SK-N-SH (cell line): ENCODE results near the gene DCAF6. TPM values are rescaled to one million over a fixed set of nuclear protein-coding genes. Genes with fewer than 3 reads are reported as not detected.

Experiments used
- CTCF ChIA-PET: fragments of 300-600, 350-600 bp; formaldehyde crosslinking; extraction: SDS; loops from one replicate; lab custom pipeline; 2021; lab: Yijun Ruan, JAX
- POLR2A ChIA-PET: fragments of 350-600 bp; sonication (Branson Sonifier 250); formaldehyde crosslinking; extraction: SDS; loops from one replicate; lab custom pipeline; 2020; ENCODE audit warnings: antibody characterized with exemption, inconsistent platforms; lab: Yijun Ruan, JAX
- DNase-seq: peaks from one replicate; pipeline ENCODE4 v3.0.0; 2012
- H2AFZ ChIP-seq: fragments of 200-600 bp; sonication (generic); 2 replicates; pipeline ENCODE4 v1.8.1; 2016; ENCODE audit warnings: antibody characterized with exemption, mild to moderate bottlenecking, low read depth
- H3F3A ChIP-seq: fragments of 200-600 bp; sonication (generic); replicated peaks from 2 replicates; pipeline ENCODE3; 2016; ENCODE audit warnings: antibody characterized with exemption, mild to moderate bottlenecking; ENCODE audit not compliant: insufficient read depth
- H3K27ac ChIP-seq, 2 experiments: fragments of 200-500 bp in 1 of 2; fragments of 200-600 bp in 1 of 2; sonication (Bioruptor generic) in 1 of 2; sonication (generic), shearing (Covaris generic) in 1 of 2; 2 replicates each; pipeline versions ENCODE4 v1.5.1 to v1.6.1; 2014 to 2016; ENCODE audit warnings: low read depth in 2 of 2, inconsistent platforms in 1 of 2, low read length in 1 of 2, mild to moderate bottlenecking in 1 of 2, mixed read lengths in 1 of 2
- H3K27me3 ChIP-seq: fragments of 200-600 bp; sonication (generic), shearing (Covaris generic); 2 replicates; pipeline ENCODE4 v1.6.1; 2016; ENCODE audit warnings: mixed run types; ENCODE audit not compliant: insufficient read depth
- H3K36me3 ChIP-seq, 2 experiments: fragments of 200-500 bp in 1 of 2; fragments of 200-600 bp in 1 of 2; sonication (Bioruptor generic) in 1 of 2; sonication (generic) in 1 of 2; replicated peaks in 1 of 2; 2 replicates each; pipeline versions ENCODE3 to v1.5.1; 2014 to 2016; ENCODE audit warnings: low read length in 1 of 2, mild to moderate bottlenecking in 1 of 2; ENCODE audit not compliant: insufficient read depth in 2 of 2, control insufficient read depth in 1 of 2
- H3K4me1 ChIP-seq, 2 experiments: fragments of 200-500 bp in 1 of 2; fragments of 200-600 bp in 1 of 2; sonication (Bioruptor generic) in 1 of 2; sonication (generic), shearing (Covaris generic) in 1 of 2; 2 replicates each; pipeline versions ENCODE4 v1.5.1 to v1.6.1; 2014 to 2016; ENCODE audit warnings: low read depth in 1 of 2, low read length in 1 of 2, mixed run types in 1 of 2; ENCODE audit not compliant: insufficient read depth in 2 of 2, control insufficient read depth in 1 of 2
- H3K4me2 ChIP-seq: fragments of 200-600 bp; sonication (generic), shearing (Covaris generic); 2 replicates; pipeline ENCODE4 v1.6.1; 2017; ENCODE audit warnings: mixed run types
- H3K4me3 ChIP-seq, 2 experiments: fragments of 200-500 bp in 1 of 2; fragments of 200-600 bp in 1 of 2; sonication (Bioruptor generic) in 1 of 2; sonication (generic), shearing (Covaris generic) in 1 of 2; 2 replicates each; pipeline versions ENCODE4 v1.5.1 to v1.8.1; 2014 to 2016; ENCODE audit warnings: low read depth in 2 of 2, inconsistent platforms in 1 of 2, low read length in 1 of 2, mild to moderate bottlenecking in 1 of 2, mixed read lengths in 1 of 2, moderate library complexity in 1 of 2
- H3K79me2 ChIP-seq: fragments of 200-600 bp; sonication (generic); 2 replicates; pipeline ENCODE4 v1.8.1; 2017; ENCODE audit warnings: mild to moderate bottlenecking; ENCODE audit not compliant: insufficient read depth
- H3K9ac ChIP-seq: fragments of 200-600 bp; sonication (generic); 2 replicates; pipeline ENCODE4 v1.6.1; 2017; ENCODE audit warnings: mixed run types
- H3K9me2 ChIP-seq: fragments of 200-600 bp; sonication (generic); 2 replicates; pipeline ENCODE4 v1.6.1; 2017; ENCODE audit warnings: mixed run types
- H3K9me3 ChIP-seq: fragments of 200-600 bp; sonication (generic); 2 replicates; pipeline ENCODE4 v1.6.1; 2017; ENCODE audit warnings: mixed run types, mild to moderate bottlenecking, moderate library complexity
- H4K20me1 ChIP-seq: fragments of 200-600 bp; sonication (generic); 2 replicates; pipeline ENCODE4 v1.6.1; 2017; ENCODE audit warnings: mild to moderate bottlenecking, mixed run types; ENCODE audit not compliant: insufficient read depth
- ELF1 ChIP-seq: IDR thresholded peaks from 2 replicates; pipeline ENCODE4 v1.4.0; 2012
- EZH2phosphoT487 ChIP-seq: fragments of 200-600 bp; sonication (generic); IDR thresholded peaks from 2 replicates; pipeline ENCODE4 v1.6.1; 2017; ENCODE audit warnings: low read depth, mixed run types, mild to moderate bottlenecking, antibody characterized with exemption, moderate library complexity, borderline replicate concordance
- FOXM1 ChIP-seq: IDR thresholded peaks from 2 replicates; pipeline ENCODE4 v1.4.0; 2012; ENCODE audit warnings: low read depth, mild to moderate bottlenecking
- IRF3 ChIP-seq: fragments of 150-350 bp; IDR thresholded peaks from 2 replicates; pipeline ENCODE4 v1.6.1; 2016; ENCODE audit warnings: mild to moderate bottlenecking, low read depth, low read length
- JUND ChIP-seq: IDR thresholded peaks from 2 replicates; pipeline ENCODE4 v1.4.0; 2012
- MAX ChIP-seq: IDR thresholded peaks from 2 replicates; pipeline ENCODE4 v1.4.0; 2012; ENCODE audit warnings: low read depth
- MEF2A ChIP-seq: IDR thresholded peaks from 2 replicates; pipeline ENCODE4 v1.4.0; 2012; ENCODE audit warnings: low read depth, borderline replicate concordance
- NFIC ChIP-seq: IDR thresholded peaks from 2 replicates; pipeline ENCODE4 v1.4.0; 2012; ENCODE audit warnings: borderline replicate concordance
- NRF1 ChIP-seq: IDR thresholded peaks from 2 replicates; pipeline ENCODE4 v1.6.1; 2012; ENCODE audit warnings: low read depth, mild to moderate bottlenecking, low read length
- RAD21 ChIP-seq: IDR thresholded peaks from 2 replicates; pipeline ENCODE4 v1.6.1; 2012; ENCODE audit warnings: mild to moderate bottlenecking, low read length
- RCOR1 ChIP-seq: fragments of 150-350 bp; IDR thresholded peaks from 2 replicates; pipeline ENCODE4 v1.6.1; 2017; ENCODE audit warnings: antibody characterized with exemption, low read length
- TCF12 ChIP-seq: IDR thresholded peaks from 2 replicates; pipeline ENCODE4 v1.4.0; 2012
- USF1 ChIP-seq: IDR thresholded peaks from 2 replicates; pipeline ENCODE4 v1.4.0; 2012; ENCODE audit warnings: low read depth, borderline replicate concordance
- YY1 ChIP-seq: IDR thresholded peaks from 2 replicates; pipeline ENCODE4 v1.4.0; 2012; ENCODE audit warnings: low read depth, mild to moderate bottlenecking
- WGBS: methylation state at CpG from one replicate; pipeline ENCODE4 v1.1.6; 2017; ENCODE audit warnings: low lambda C conversion rate; 5-methylcytosine and 5-hydroxymethylcytosine counted together
- polyA plus RNA-seq, 3 experiments: library from polyadenylated mRNA; depleted of rRNA; stranded (reverse); fragments of >200 nt; gene quantifications; 2 replicates each; pipeline ENCODE4 v1.2.3, GENCODE V29; 2012

The DCAF6 gene
- polyA plus RNA-seq, 1 of the 3 experiments (the other 2 are of a cell fraction): 31.3 TPM

GRCh38 chr1:167940264-167940663 is 3.8 kb downstream of the DCAF6 start:
- WGBS: 90% methylated on average over 2 of the region's 2 CpGs
- Histone ChIP-seq H3K9me2 (no peaks in the 10 kb centered on the region), H3K9me3 (no peaks in the 10 kb centered on the region), H3K79me2 (peaks cover 91% of the 10 kb centered on the region), H3F3A (peaks cover 4% of the 10 kb centered on the region), H4K20me1 (peaks cover 51% of the 10 kb centered on the region), H3K27me3 (no peaks in the 10 kb centered on the region), H3K4me3 (no peak overlapping the region), H3K27ac (no peak overlapping the region), H3K9ac (no peak overlapping the region), H3K4me1 (peaks cover 0 to 13% of the 10 kb centered on the region in 2 experiments; a peak in 3 of 4 replicates), H2AFZ (no peak overlapping the region), H3K36me3 (no peaks in the 10 kb centered on the region), H3K4me2 (no peak overlapping the region)
- TF ChIP-seq NFIC (no peak), RAD21 (no peak), EZH2phosphoT487 (no peak), RCOR1 (no peak), YY1 (no peak), NRF1 (no peak), USF1 (no peak), MEF2A (no peak), FOXM1 (no peak), JUND (no peak), IRF3 (no peak), TCF12 (no peak), ELF1 (no peak)
- ChIA-PET CTCF (interaction anchor here (1.1 kb wide), 1 partner anchor 78 kb away, joined by 3 read pairs; no protein-coding TSS in a partner anchor), POLR2A (no interaction called here)
- no peak for DNase-seq

- ChIA-PET POLR2A (no interaction called here), CTCF (no interaction called here)
- Histone ChIP-seq H3K4me1 (peaks cover 0 to 3% of the 10 kb centered on the region in 2 experiments; a peak in 2 of 4 replicates), H3K9me3 (no peaks in the 10 kb centered on the region), H3K4me3 (no peak overlapping the region), H3F3A (peaks cover 3% of the 10 kb centered on the region), H3K79me2 (peaks cover 100% of the 10 kb centered on the region), H3K36me3 (no peaks in the 10 kb centered on the region), H3K27me3 (no peaks in the 10 kb centered on the region), H3K9me2 (no peaks in the 10 kb centered on the region), H3K9ac (no peak overlapping the region), H3K27ac (no peak overlapping the region), H3K4me2 (no peak overlapping the region), H4K20me1 (peaks cover 65% of the 10 kb centered on the region), H2AFZ (no peak overlapping the region)
- WGBS: 97% methylated on average over 9 of the region's 9 CpGs
- no peak for TF ChIP-seq MAX
- DNase-seq: no peak
Observed at GRCh38 chr1:167943541-167943940, 7.1 kb downstream of the DCAF6 start.
